Stimulated activated CD4-positive, alpha-beta T cell treated with anti-CD3 and anti-CD28 coated beads, TNF-alpha, amount 100 ng/mL, for 24 hours (primary cell): ENCODE data around the gene PTGES3L.
A peak's percentile ranks its signal among the peaks of the same experiment; 100 is the strongest.
"Not testable (repeated sequence)": the region's sequence is repeated elsewhere in the genome, so short reads cannot be mapped to it uniquely, and the experiment has no call there.

Experiments used
- DNase-seq, 3 experiments: peaks; one replicate each; pipeline ENCODE4 v3.0.0-alpha.2; 2020; ENCODE audit warnings: low read depth in 3 of 3

The PTGES3L gene

DNA sequence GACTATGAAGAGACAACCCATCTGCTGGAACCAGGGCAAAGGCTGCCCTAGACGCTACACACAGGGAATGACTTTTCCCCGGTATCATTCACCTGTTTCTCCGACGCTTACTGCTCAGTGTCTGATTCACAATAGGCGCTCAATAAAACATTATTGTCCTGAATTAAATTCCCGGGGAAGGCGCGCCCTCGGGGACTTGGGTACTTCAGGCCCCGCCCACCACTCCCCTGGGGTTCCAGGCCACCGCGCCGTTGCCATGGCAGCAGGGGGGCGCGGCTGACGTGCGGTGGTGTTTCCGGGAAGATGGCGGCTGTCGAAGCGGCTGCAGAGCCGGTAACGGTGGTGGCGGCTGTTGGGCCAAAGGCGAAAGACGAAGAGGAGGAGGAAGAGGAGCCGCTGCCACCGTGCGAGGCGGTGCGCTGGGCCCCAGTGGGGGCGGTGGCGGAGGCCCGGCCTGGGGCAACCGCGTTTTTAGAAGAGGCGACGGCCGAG is 440 bp upstream of the PTGES3L start, which contains the start of gene RUNDC1:
Gene RUNDC1 (plus strand): TSS at position 292 of the 492 bp plus-strand sequence. CDS start 12 bp downstream, at position 304.
- peak; percentile 85 to 93 (median 88) for DNase-seq

DNA sequence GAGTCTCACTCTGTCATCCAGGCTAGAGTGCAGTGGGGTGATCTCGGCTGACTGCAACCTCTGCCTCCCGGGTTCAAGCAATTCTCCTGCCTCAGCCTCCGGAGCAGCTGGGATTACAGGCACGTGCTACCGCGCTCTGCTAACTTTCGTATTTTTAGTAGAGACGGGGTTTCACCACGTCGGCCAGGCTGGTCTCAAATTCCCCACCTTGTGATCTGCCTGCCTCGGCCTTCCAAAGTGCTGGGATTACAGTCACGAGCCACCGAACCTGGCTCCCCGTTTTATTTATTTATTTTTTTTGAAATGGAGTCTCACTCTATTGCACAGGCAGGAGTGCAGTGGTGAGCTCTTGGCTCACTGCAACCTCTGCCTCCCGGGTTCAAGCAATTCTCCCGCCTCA is 4.2 kb downstream of the PTGES3L start:
- not testable (repeated sequence) for DNase-seq

DNA sequence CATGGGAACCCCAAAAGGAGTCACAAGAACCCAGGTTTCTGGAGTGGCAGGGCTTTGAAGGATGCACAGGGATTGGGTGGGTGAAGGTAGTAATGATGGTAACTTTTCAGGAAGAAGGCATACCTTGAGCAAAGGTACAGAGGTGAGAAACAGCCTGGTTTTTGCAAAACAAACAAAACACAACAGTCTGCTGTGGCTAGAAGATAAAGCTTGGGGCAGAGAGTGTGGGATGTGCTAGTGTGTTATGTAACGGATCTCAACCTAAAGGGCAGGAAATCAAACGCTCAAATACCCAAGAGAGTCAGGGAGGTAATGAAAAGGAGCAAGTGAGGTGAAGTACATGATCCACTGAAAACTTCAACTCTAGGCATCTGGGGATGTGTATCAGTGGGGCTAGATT is 4.6 kb downstream of the PTGES3L start:
- DNase-seq = no peak

DNA sequence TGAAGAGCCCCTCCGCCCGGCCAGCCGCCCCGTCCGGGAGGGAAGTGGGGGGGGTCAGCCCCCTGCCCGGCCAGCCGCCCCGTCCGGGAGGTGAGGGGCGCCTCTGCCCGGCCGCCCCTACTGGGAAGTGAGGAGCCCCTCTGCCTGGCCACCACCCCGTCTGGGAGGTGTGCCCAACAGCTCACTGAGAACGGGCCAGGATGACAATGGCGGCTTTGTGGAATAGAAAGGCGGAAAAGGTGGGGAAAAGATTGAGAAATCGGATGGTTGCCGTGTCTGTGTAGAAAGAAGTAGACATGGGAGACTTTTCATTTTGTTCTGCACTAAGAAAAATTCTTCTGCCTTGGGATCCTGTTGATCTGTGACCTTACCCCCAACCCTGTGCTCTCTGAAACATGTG is 6.6 kb downstream of the PTGES3L start:
- DNase-seq = not testable (repeated sequence)

GRCh38 chr17:42971589-42971988 is 8.3 kb downstream of the PTGES3L start:
- no peak for DNase-seq

GRCh38 chr17:42969001-42969581 is 10.8 kb downstream of the PTGES3L start:
- DNase-seq = no peak

- DNase-seq = no peak
Measured at GRCh38 chr17:42967925-42968324, 12.0 kb downstream of the PTGES3L start.

DNA sequence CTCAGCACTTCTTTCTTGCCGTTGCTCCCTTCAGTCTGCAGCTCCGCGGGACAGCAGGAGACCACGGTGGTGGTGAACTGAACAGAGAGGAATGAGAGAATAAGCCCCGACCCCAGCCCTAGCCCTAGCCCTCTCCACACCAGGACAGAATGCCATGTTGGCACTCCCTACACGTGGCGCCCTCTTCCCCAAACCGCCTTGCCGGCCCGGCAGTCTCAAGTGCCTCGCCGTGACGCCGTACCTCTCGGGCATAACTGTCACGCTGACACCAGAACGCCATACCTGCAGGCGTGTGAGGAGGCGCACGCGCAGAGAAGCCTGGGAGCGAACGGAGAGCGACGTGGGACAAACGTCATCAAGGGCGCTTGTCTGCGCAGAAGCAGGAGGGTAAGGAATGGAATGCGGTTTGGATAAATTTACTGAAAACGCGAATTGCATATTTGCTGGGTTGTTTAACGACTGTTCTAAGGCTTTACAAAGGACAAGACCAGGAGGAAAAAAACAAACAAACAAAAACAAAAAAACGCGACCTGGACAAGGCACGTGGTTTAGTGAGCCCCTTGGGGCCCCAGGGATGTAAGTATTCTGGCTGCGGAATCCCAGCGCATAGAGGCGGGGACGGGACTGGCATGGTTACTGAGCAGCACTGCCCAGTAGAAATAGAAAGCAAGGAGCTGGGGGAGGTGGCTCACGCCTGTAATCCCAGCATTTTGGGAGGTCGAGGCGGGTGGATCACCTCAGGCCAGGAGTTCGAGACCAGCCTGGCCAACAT is 15.5 kb downstream of the PTGES3L start, which contains the start of gene AARSD1:
Gene AARSD1 (minus strand): TSS at position 294 of the 772 bp plus-strand sequence. CDS start 14 bp downstream, at position 280.
- DNase-seq = peak; percentile 76 to 91 (median 85)

GRCh38 chr17:42953669-42954068 is 26.2 kb downstream of the PTGES3L start:
- no peak for DNase-seq

DNA sequence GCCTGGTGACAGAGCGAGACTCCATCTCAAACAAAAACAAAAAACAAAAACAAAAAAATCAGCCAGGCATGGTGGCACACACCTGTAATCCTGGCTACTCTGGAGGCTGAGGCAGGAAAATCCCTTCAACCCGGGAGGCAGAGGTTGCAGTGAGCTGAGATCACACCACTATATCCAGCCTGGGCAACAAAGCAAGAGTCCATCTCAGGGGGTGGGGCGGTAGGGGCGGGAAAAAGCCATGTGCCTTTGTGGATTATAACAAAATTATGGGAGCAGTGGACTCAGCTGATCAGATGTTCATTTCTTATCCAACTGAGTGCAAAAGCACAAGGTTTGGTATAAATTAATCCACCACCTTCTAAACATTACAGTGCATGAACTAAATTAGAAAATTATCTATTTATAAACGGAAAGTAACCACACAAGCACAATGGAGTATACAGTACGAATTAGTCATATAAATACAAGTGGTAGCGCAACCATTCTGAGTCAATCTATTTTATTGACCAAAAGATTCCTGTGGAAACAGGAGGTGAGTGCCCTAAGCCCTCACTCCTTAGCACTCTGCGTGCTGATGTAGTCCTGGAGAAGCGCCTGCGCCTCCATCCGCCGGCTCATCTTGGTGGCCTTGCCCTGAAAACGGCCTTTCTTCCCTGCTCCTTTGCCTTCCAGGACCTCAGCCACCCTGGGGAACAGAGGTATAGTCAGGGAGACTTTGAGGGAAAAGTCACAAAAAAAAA is 29.7 kb downstream of the PTGES3L start:
- DNase-seq = no peak

- no peak for DNase-seq
Measured at GRCh38 chr17:42946812-42947211, 33.1 kb downstream of the PTGES3L start.

DNA sequence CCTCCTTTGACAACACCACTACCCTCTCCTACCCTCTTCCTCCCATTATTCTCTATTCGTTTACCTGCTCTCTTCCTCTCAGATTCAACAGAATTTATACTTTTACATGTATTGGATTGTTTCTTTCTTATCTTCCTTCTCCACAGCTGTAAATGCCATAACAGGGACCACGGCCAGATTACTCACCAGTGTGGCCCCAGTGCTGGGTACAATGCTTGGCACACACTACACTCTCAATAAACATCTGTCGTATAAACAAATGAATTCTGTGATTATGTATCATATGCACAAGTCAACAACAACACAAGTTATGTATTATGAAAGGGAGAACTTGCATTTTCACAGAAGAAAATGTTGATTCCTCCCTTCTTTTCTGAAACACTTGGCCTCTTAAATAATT is 35.7 kb downstream of the PTGES3L start:
- no peak for DNase-seq

DNA sequence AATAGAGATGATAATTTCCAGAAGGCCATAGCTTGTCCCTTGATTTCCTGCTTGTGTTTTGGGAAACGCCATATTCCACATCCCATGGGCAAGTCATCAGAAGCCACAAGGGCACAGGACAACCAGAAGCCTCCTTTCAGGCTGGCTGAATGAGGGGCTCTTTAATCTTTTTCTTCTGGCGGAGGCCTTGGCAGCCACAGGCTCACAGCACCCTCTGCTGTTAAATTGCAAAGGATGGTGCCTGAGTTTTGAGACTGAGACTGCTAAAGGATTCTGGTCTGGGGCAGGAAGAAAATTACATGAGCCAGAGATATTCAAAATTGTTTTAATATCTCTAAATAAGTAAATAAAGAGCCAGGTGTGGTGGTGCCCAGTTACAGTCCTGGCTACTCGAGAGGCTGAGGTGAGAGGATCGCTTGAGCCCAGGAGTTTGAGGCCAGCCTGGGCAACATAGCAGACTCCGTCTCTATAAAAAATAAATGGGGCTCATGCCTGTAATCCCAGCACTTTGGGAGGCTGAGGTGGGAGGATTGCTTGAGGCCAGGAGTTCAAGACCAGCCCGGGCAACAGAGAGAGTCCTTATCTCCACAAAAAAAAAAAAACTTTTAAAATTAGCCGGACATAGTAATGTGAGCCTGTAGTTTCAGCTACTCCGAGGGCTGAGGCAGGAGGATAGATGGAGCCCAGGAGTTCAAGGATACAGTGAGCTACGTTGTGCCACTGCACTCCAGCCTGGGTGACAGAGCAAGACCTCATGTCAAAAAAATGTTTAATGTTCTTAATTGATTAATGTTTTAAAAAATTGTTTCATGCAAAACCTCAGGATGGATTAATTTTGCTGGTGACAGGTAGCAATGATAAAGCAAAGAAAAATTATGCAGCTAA is 41.9 kb downstream of the PTGES3L start:
- no peak for DNase-seq

GRCh38 chr17:42929497-42929844 is 50.4 kb downstream of the PTGES3L start:
- no peak for DNase-seq

- peak in 1 of 3 experiments; percentile 25 for DNase-seq
Measured at GRCh38 chr17:42928714-42929496, 51.0 kb downstream of the PTGES3L start.

DNA sequence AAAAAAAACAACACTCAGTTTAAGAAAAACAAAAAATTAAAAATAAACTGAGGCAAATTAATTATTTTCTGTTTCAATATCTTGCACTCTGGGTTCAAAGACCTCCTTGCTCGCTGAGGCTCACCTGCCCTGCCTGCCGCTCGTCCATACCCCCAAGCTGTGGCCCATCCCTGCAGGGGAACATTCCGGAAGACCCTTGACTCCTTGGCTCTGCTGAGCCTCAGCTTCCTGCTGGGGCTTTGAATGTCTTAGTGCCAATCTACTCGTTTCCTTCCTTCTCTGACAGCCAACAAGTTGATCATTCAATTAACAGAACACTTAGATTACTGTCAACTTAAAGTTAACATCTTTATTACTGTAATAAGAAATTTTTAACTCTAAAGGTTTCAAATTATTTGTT is 55.0 kb downstream of the PTGES3L start:
- DNase-seq = no peak

GRCh38 chr17:42923472-42923871 is 56.4 kb downstream of the PTGES3L start:
- not testable (repeated sequence) for DNase-seq

GRCh38 chr17:42922294-42922693 is 57.6 kb downstream of the PTGES3L start:
- DNase-seq = no peak

DNA sequence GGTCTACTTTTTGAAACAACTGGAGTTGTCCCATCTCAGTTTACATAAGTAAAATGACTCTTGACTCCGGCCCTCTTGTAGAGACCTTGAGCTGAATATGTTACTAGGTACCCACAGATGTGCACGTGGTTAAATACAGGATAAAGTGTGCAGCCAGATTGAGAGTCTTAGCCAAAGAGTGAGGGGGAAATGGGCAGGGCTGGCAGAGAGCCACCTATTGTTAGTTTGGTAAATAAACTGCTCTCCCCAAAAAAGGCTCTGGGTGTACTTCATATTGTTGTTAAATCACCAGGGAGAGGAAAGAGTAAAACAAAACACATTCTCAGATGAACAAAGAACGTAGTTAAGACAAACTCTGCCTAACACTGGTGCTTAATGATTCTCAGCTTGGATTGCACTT is 59.0 kb downstream of the PTGES3L start:
- DNase-seq = no peak

GRCh38 chr17:42920106-42920900 is 59.6 kb downstream of the PTGES3L start:
- no peak for DNase-seq
